ENCODE data around the gene CABYR. TPM values are rescaled to one million over a fixed set of nuclear protein-coding genes. Genes with fewer than 3 reads are reported as not detected.

CABYR gene
- total RNA-seq, 1 donor from 2014 or later: 11.0 TPM

DNA sequence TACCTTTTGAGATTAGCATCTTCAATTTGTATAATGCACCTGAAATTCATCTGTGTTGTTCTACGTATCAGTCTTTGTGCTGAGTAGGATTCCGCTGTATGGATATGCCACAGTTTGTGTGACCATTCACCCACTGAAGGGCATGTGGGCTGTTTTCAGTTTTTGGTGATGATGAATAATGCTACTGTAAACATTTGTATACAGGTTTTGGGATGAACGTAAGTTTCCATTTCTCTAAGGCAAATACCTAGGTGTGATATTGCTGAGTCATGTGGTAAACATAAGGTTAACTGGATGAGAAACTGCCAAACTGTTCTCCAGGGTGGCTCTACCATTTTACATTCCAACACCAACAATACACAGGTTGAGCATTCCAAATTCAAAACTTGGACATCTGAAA, 35.1 kb downstream of the CABYR start:
- Mint-ChIP-seq H3K4me3 (no peak overlapping the region), H3K27ac (ENCODE audit: unreplicated experiment) (no peak overlapping the region), H3K36me3 (ENCODE audit: low read depth) (peaks cover 22% of the 10 kb centered on the region), H3K27me3 (ENCODE audit: low read depth) (no peaks in the 10 kb centered on the region), H3K4me1 (peaks cover 4% of the 10 kb centered on the region), H3K9me3 (no peaks in the 10 kb centered on the region)
- DNase-seq (ENCODE audit: low read depth, low spot score): no peak
- TF ChIP-seq CTCF (conservative IDR thresholded peaks at IDR 0.05): no peak

DNA sequence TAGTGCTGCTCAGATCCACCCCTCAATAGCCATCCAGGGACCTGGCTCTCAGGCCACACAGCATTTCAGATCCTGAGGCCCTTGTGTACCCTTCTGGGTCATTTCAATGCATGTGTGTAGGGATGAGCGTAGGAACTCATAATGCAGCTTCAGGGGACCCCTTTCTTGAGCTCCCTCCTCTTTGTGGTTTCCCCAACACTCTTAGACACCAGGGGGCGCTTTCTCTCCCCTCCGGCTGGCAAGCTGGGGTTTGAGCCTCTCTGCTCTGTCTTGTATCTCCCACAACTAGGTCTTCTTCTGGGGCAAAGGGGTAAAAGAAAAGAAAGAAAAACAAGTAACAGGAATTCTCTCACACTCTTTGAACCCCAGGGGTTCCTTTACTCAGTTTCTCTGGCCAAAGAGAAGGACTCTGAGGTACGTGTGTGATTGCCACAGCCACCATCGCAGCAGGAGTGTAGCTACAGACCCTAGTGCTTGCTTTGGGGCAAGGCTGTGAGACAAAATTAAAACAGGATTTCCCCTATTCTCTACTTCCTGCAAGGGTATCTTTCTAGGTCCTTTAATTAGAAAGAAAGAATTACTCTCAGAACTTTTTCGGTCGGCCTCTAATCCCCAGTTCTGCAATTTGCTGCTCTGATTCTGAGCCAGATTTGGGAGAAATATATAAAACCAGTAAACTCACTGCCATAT, 38.0 kb downstream of the CABYR start:
- DNase-seq (ENCODE audit: low read depth, low spot score): peak; percentile 80
- Mint-ChIP-seq H3K4me1 (peaks cover 9% of the 10 kb centered on the region), H3K27ac (ENCODE audit: unreplicated experiment) (no peak overlapping the region), H3K36me3 (ENCODE audit: low read depth) (peaks cover 19% of the 10 kb centered on the region), H3K27me3 (ENCODE audit: low read depth) (no peaks in the 10 kb centered on the region), H3K9me3 (no peaks in the 10 kb centered on the region), H3K4me3 (no peak overlapping the region)
- TF ChIP-seq CTCF (conservative IDR thresholded peaks at IDR 0.05): peak; percentile 72

DNA sequence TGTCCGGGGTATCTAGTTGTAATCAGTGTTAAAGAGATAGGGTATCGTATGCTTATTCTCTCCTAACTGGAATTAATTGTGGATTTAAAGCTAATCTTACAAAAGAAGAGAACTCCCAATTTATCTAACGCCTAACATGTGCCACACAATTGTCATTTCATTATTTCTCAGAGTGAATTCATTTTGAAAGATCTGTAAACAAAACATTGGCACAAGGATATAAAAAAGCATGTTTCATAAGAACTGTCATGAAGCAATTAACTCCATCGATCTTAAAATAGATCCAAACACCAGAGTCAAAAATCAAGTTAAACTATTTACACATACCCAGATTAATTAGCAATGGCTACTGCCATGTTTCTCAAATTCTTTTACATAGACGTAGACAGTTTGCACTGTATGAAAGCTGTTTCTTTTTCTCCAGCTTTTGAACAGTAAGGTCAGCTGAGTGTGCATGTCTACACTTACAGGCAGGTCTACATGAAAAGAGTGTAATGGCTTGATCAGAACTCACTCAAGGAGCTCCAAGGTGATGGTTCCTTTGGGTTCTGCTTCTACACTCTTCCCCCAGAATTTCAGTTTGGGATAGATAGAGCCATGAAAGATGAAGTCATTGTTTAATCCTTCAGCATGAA, 38.8 kb downstream of the CABYR start:
- no peak overlapping the region for H3K4me3 Mint-ChIP-seq
- H3K36me3 Mint-ChIP-seq (ENCODE audit: low read depth): peaks cover 17% of the 10 kb centered on the region
- no peaks in the 10 kb centered on the region for H3K9me3 Mint-ChIP-seq
- TF ChIP-seq CTCF (conservative IDR thresholded peaks at IDR 0.05): no peak
- H3K4me1 Mint-ChIP-seq: peaks cover 9% of the 10 kb centered on the region
- no peak overlapping the region for H3K27ac Mint-ChIP-seq (ENCODE audit: unreplicated experiment)
- no peak for DNase-seq (ENCODE audit: low read depth, low spot score)
- H3K27me3 Mint-ChIP-seq (ENCODE audit: low read depth): no peaks in the 10 kb centered on the region

- no peak for DNase-seq (ENCODE audit: low read depth, low spot score)
- Mint-ChIP-seq H3K4me1 (peaks cover 20% of the 10 kb centered on the region), H3K27me3 (ENCODE audit: low read depth) (no peaks in the 10 kb centered on the region)
Measured at GRCh38 chr18:24180048-24180447, 41.2 kb downstream of the CABYR start.

DNA sequence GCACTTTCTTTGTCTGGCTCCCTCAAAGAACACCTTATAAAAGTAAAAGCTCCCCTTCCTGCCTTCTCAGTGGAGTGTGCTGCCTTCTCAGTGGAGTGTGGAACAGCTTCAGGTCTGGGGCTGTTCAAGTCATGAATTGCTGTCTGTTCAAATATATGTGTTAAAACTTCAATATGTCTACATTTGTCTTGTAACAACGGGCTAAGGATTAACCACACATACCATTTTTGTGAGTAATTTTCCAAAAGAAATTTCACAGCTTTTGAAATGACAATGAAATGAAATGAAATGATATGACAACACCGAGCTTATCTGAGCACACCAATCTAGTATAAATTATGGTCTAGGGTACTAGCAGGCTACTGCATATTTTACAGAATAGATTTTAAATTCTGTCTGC, 42.9 kb downstream of the CABYR start:
- Mint-ChIP-seq H3K36me3 (ENCODE audit: low read depth) (peaks cover 7% of the 10 kb centered on the region), H3K4me3 (no peak overlapping the region), H3K9me3 (no peaks in the 10 kb centered on the region), H3K27ac (ENCODE audit: unreplicated experiment) (no peak overlapping the region), H3K4me1 (peaks cover 17% of the 10 kb centered on the region), H3K27me3 (ENCODE audit: low read depth) (no peaks in the 10 kb centered on the region)
- no peak for DNase-seq (ENCODE audit: low read depth, low spot score)
- TF ChIP-seq CTCF (conservative IDR thresholded peaks at IDR 0.05): no peak

More at GRCh38 chr18:24180048-24180447, 41.2 kb downstream of the CABYR start:
- H3K36me3 Mint-ChIP-seq (ENCODE audit: low read depth): peaks cover 10% of the 10 kb centered on the region
- no peak overlapping the region for H3K27ac Mint-ChIP-seq (ENCODE audit: unreplicated experiment)
- H3K9me3 Mint-ChIP-seq: no peaks in the 10 kb centered on the region
- no peak for TF ChIP-seq CTCF (conservative IDR thresholded peaks at IDR 0.05)
- H3K4me3 Mint-ChIP-seq: no peak overlapping the region

Measured in neural crest cell (in vitro differentiated cells).